NCI-H2227 (cell line): ENCODE results near the gene AFP.
"Not testable (repeated sequence)": the region's sequence is repeated elsewhere in the genome, so short reads cannot be mapped to it uniquely, and the experiment has no call there.

Experiments
- DNase-seq: peaks from one replicate; lab custom pipeline; 2025; ENCODE audit not compliant: unreplicated experiment; lab: John Stamatoyannopoulos, UW

AFP gene

DNA sequence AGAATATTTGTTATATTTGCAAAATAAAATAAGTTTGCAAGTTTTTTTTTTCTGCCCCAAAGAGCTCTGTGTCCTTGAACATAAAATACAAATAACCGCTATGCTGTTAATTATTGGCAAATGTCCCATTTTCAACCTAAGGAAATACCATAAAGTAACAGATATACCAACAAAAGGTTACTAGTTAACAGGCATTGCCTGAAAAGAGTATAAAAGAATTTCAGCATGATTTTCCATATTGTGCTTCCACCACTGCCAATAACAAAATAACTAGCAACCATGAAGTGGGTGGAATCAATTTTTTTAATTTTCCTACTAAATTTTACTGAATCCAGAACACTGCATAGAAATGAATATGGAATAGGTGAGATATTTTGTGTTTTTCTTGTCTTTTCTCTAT is at the start of gene AFP:
TSS of gene AFP (plus strand) at position 238 of the 400 bp plus-strand sequence. CDS start at position 280, 42 bp downstream.
- DNase-seq: no peak

DNA sequence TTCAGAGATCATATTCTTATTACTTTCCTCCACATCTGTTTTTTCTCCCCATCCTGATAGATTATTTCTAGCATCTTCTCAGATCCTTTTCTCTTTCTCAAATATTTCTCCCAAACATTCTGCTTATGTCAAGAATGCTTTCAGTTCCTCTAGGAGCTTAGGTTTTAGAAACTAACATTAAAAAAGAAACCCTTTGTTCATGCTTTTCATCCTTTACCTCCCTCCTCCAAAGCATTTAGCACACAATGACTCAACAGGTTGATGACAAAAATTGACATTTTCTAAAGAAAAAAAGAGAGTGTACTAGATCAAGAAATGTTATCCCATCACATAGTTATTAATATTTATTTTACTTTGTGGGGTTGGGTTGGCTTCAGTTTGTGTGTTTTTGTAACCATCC is 48.5 kb upstream of the AFP start:
- no peak for DNase-seq

DNA sequence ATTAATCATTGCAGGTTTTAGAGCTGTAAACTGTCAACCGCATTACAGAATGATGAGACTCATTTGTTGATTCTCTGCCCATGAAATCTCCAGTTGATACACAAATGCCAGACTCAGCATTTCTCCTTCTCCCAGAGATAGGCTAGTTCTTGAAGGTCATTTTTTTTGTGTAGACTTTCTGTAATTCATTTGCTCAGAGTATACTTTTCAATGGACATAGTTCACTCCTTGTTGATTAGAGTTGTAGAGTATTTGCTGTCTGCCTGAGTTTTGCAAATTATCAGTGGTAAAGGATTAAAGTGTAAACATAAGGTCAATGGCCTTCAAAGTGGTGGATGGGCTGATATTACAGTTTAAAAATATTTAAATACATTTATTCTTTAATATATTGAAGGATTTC is 47.1 kb upstream of the AFP start:
- no peak for DNase-seq

GRCh38 chr4:73389663-73390062 is 46.4 kb upstream of the AFP start:
- DNase-seq: not testable (repeated sequence)

DNA sequence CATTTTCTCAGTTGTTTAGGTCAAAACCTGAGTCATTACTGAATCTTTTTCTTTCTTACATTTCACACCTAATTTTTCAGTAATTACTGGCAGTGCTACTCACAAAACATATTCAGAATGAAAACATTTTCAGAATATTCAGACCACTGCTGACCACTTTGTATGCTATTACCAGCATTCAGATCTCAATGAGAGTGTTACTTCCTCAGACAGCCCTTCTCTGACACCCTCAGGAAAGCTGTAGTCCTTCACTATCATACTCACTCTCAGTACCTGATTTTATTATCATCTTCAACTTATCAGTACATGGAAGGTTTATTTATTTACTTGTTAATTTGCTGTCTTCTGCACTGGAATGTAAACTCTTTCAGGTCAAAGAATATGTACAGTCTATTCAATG is 44.2 kb upstream of the AFP start:
- no peak for DNase-seq

- DNase-seq: no peak
Measured at GRCh38 chr4:73392936-73393335, 43.1 kb upstream of the AFP start.

DNA sequence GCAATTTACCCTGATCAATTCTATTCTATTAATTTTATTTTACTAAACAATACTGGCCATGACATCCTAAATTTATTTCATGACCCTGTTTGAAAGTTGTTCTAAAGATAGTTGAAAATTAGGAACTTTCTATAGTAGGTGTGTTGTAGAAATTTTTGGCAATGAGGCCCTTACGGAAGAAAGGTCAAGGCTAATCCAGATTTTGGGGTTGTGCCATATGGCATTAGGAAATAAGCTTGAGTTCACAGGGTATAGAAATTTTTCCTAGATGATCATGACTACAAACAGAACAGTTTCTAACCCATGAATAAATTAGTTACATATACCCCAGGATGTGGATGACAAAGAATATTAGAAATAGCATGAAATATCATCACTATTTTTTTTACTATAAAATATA is 39.7 kb upstream of the AFP start:
- no peak for DNase-seq

DNA sequence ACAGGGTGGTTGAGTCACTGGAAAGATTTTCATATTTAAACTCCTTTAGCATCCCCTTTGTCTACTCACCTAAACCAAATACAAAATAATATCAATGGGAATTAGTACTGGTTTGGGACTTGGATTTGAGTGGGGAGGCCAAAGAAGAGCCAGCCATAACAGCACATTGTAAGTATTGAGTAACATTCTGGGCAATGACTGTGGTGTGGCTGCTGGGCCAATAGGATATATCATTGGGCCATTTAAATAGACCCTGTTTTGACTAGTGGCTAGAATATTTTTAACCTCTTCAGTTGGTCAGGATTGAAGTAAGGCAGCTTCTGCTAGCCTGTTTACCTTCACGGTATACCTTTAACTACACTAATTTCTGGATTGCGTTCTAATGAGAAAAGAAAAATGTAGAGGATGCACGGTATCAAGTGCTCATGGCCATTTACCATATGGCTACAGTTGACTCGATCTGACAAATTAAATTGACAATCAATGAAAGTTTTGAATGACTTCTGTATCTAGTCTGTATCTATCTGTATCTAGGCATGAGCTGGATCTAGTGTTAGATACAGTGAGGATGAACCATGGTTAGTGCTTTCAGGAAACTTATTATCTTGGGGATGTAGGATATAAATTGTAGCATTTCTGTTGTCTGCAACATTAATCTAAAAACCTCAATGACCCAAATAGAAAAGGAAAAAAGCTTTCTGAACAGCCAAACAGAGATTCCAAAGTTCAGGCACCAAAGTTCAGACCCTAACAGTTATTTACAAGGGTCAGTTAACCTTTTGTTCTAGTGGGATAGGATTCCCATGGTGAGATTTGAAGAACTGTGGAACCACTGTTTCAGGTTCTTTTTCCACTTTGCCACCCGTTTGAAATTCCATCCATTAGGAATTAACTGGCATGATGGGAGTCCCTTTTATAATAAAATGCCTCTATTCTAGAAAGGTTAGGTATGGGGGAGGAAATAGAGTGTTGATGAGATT is 38.7 kb upstream of the AFP start:
- no peak for DNase-seq

GRCh38 chr4:73401412-73401811 is 34.6 kb upstream of the AFP start:
- DNase-seq: no peak

DNA sequence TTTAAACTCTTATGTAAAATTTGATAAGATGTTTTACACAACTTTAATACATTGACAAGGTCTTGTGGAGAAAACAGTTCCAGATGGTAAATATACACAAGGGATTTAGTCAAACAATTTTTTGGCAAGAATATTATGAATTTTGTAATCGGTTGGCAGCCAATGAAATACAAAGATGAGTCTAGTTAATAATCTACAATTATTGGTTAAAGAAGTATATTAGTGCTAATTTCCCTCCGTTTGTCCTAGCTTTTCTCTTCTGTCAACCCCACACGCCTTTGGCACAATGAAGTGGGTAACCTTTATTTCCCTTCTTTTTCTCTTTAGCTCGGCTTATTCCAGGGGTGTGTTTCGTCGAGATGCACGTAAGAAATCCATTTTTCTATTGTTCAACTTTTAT is 32.0 kb upstream of the AFP start, which contains the start of gene ALB:
TSS of gene ALB (plus strand) at position 246 of the 400 bp plus-strand sequence. CDS start at position 287, 41 bp downstream.
- no peak for DNase-seq

DNA sequence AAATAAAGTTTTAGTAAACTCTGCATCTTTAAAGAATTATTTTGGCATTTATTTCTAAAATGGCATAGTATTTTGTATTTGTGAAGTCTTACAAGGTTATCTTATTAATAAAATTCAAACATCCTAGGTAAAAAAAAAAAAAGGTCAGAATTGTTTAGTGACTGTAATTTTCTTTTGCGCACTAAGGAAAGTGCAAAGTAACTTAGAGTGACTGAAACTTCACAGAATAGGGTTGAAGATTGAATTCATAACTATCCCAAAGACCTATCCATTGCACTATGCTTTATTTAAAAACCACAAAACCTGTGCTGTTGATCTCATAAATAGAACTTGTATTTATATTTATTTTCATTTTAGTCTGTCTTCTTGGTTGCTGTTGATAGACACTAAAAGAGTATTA is 31.6 kb upstream of the AFP start:
- no peak for DNase-seq

DNA sequence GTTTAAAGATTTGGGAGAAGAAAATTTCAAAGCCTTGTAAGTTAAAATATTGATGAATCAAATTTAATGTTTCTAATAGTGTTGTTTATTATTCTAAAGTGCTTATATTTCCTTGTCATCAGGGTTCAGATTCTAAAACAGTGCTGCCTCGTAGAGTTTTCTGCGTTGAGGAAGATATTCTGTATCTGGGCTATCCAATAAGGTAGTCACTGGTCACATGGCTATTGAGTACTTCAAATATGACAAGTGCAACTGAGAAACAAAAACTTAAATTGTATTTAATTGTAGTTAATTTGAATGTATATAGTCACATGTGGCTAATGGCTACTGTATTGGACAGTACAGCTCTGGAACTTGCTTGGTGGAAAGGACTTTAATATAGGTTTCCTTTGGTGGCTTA is 30.9 kb upstream of the AFP start:
- no peak for DNase-seq

GRCh38 chr4:73406548-73406875 is 29.5 kb upstream of the AFP start:
- no peak for DNase-seq

GRCh38 chr4:73407227-73407673 is 28.8 kb upstream of the AFP start:
- no peak for DNase-seq

DNA sequence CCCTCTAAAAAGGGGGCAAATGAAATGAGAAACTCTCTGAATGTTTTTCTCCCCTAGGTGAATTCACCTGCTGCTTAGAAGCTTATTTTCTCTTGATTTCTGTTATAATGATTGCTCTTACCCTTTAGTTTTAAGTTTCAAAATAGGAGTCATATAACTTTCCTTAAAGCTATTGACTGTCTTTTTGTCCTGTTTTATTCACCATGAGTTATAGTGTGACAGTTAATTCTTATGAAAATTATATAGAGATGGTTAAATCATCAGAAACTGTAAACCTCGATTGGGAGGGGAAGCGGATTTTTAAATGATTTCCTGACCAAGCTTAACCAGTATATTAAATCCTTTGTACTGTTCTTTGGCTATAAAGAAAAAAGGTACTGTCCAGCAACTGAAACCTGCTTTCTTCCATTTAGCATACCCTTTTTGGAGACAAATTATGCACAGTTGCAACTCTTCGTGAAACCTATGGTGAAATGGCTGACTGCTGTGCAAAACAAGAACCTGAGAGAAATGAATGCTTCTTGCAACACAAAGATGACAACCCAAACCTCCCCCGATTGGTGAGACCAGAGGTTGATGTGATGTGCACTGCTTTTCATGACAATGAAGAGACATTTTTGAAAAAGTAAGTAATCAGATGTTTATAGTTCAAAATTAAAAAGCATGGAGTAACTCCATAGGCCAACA is 27.7 kb upstream of the AFP start:
- no peak for DNase-seq

DNA sequence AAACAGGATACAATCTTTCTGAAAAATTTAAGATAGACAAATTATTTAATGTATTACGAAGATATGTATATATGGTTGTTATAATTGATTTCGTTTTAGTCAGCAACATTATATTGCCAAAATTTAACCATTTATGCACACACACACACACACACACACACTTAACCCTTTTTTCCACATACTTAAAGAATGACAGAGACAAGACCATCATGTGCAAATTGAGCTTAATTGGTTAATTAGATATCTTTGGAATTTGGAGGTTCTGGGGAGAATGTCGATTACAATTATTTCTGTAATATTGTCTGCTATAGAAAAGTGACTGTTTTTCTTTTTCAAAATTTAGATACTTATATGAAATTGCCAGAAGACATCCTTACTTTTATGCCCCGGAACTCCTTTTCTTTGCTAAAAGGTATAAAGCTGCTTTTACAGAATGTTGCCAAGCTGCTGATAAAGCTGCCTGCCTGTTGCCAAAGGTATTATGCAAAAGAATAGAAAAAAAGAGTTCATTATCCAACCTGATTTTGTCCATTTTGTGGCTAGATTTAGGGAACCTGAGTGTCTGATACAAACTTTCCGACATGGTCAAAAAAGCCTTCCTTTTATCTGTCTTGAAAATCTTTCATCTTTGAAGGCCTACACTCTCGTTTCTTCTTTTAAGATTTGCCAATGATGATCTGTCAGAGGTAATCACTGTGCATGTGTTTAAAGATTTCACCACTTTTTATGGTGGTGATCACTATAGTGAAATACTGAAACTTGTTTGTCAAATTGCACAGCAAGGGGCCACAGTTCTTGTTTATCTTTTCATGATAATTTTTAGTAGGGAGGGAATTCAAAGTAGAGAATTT is 26.8 kb upstream of the AFP start:
- DNase-seq: no peak

- no peak for DNase-seq
Measured at GRCh38 chr4:73409978-73410548, 26.0 kb upstream of the AFP start.

DNA sequence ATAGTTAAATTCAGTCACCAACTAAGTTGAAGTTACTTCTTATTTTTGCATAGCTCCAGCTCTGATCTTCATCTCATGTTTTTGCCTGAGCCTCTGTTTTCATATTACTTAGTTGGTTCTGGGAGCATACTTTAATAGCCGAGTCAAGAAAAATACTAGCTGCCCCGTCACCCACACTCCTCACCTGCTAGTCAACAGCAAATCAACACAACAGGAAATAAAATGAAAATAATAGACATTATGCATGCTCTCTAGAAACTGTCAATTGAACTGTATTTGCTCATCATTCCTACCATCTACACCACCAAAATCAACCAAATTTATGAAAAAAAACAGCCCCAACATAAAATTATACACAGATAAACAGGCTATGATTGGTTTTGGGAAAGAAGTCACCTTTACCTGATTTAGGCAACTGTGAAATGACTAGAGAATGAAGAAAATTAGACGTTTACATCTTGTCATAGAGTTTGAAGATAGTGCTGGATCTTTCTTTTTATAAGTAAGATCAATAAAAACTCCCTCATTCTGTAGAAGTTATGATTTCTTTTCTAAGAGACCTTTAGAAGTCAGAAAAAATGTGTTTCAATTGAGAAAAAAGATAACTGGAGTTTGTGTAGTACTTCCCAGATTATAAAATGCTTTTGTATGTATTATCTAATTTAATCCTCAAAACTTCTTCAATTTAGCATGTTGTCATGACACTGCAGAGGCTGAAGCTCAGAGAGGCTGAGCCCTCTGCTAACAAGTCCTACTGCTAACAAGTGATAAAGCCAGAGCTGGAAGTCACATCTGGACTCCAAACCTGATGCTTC is 24.9 kb upstream of the AFP start:
- no peak for DNase-seq

DNA sequence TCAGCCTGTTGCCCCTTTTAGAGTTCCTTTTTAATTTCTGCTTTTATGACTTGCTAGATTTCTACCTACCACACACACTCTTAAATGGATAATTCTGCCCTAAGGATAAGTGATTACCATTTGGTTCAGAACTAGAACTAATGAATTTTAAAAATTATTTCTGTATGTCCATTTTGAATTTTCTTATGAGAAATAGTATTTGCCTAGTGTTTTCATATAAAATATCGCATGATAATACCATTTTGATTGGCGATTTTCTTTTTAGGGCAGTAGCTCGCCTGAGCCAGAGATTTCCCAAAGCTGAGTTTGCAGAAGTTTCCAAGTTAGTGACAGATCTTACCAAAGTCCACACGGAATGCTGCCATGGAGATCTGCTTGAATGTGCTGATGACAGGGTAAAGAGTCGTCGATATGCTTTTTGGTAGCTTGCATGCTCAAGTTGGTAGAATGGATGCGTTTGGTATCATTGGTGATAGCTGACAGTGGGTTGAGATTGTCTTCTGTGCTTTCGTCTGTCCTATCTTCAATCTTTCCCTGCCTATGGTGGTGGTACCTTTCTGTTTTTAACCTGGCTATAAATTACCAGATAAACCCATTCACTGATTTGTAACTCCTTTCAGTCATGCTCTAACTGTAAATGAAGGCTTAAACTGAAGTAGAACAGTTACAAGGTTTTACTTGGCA is 24.1 kb upstream of the AFP start:
- no peak for DNase-seq
